Endothelial cell of umbilical vein (primary cell): Measurements from ENCODE around the gene MRPL9.

Experiments
- CTCF ChIP-seq, 2 donors: IDR thresholded peaks; 1 replicate in 1 of 2; 2 replicates in 1 of 2; pipeline ENCODE4 v1.5.1; 2011; ENCODE audit warnings: low read length in 2 of 2, mild to moderate bottlenecking in 2 of 2, moderate library complexity in 2 of 2, control low read depth in 1 of 2, inconsistent platforms in 1 of 2, low read depth in 1 of 2; ENCODE audit not compliant: insufficient read depth in 1 of 2; ENCODE audit errors: extremely low read depth in 1 of 2
- EZH2 ChIP-seq: IDR thresholded peaks from 2 replicates; pipeline ENCODE4 v1.6.1; 2012; ENCODE audit warnings: borderline replicate concordance, low read depth, mild to moderate bottlenecking, moderate library complexity, low read length, inconsistent platforms; ENCODE audit not compliant: severe bottlenecking
- FOS ChIP-seq: IDR thresholded peaks from 2 replicates; pipeline ENCODE4 v1.6.1; 2011; ENCODE audit warnings: mild to moderate bottlenecking, low read length, moderate library complexity, borderline replicate concordance; ENCODE audit not compliant: insufficient read depth
- JUN ChIP-seq: IDR thresholded peaks from 2 replicates; pipeline ENCODE4 v1.6.1; 2011; ENCODE audit warnings: borderline replicate concordance, low read depth; ENCODE audit not compliant: insufficient read length, insufficient read depth
- MAX ChIP-seq: IDR thresholded peaks from 2 replicates; pipeline ENCODE4 v1.6.1; 2011; ENCODE audit not compliant: insufficient read depth, insufficient read length
- MYC ChIP-seq: IDR thresholded peaks from one replicate; pipeline ENCODE4 v1.6.1; 2011; ENCODE audit warnings: mild to moderate bottlenecking, low read depth, low read length
- POLR2A ChIP-seq: IDR thresholded peaks from 2 replicates; pipeline ENCODE4 v1.6.1; 2012; ENCODE audit warnings: low read depth, mild to moderate bottlenecking, control low read depth, low read length
- POLR2AphosphoS5 ChIP-seq: IDR thresholded peaks from 2 replicates; pipeline ENCODE4 v1.6.1; 2012; ENCODE audit warnings: low read depth, mild to moderate bottlenecking, control low read depth, low read length, moderate library complexity; ENCODE audit not compliant: insufficient read depth

- TF ChIP-seq POLR2AphosphoS5 (no peak), CTCF (IDR thresholded peaks at IDR 0.05; ENCODE audit: extremely low read depth in 1 of 2, insufficient read depth in 1 of 2, low read depth in 1 of 2, low read length in 2 of 2) (no peak), FOS (no peak), JUN (no peak), POLR2A (no peak), EZH2 (no peak), MAX (no peak), MYC (no peak)
Measured at GRCh38 chr1:151799179-151800022, 36.1 kb upstream of the MRPL9 start.
